H54 (cell line): Measurements from ENCODE around the gene WASF3.

ENCODE experiments used
- DNase-seq: peaks from one replicate; pipeline ENCODE4 v3.0.0; 2011; ENCODE audit warnings: low spot score, mixed read lengths; ENCODE audit not compliant: insufficient read length
- FAIRE-seq: peaks from 3 replicates; lab custom pipeline; 2011; peaks lifted over from hg19 to GRCh38; lab: Jason Lieb, UNC
- POLR2A ChIP-seq: IDR thresholded peaks from 2 replicates; pipeline ENCODE4 v1.6.1; 2011; ENCODE audit warnings: low read depth, mild to moderate bottlenecking, low read length

WASF3 gene

DNA sequence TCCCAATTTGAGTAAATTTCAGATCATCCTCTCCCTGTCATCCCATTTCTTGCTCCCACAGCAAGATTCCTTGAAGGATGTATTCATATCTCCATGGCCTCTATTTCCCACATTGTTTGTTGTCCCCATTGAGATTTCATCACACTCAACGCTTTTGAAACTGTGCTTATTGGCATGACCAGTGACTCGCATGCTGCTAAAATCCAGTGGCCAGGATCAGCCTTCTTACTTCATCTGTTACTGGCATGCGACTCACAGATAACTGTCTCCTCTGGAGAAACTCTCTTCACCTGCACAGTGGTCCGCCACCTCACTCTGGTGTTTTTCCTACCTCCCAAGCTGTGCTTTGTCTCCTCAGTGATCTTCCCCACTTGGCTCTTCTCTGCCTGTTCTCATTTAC lies 95.8 kb downstream of the WASF3 start:
- TF ChIP-seq POLR2A = no peak
- FAIRE-seq (no peak), DNase-seq (no peak)

DNA sequence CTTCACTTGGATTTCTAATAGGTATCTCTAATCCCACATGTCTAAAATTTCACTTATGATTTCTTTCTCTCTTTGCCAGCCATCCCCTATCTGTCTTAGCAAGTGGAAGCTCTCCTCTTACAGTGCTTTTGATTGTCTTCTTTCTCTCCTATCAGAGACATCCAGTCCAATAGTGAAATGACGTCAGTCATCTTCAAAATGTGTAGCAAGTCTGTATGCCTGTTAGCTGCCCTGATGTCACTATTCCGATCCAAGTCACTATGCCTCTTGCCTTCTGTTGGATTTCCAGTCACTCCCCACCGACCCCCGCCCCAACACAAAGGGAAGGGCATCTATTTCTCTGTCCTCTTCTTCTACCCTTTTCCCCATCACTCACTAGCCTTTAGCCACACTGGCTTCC lies 96.4 kb downstream of the WASF3 start:
- FAIRE-seq (no peak), DNase-seq (no peak)
- no peak for TF ChIP-seq POLR2A

DNA sequence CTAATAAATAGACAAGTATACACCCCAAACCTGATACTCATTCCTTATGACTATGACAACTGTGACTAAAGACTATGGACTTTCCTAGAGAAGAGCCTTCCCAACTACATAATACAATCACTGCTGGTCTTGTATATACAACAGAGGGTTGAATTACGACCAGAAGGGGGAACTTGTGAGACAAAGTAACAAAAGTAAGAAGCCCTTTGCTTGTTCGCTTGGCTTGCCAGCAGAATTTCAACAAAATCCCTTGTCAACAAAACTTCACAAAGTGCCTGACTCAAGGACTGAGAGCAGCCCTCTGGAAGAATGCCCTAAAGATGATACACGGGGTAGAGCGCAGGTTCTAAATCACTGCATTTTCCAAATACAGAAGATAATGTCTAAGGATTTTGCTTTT lies 99.4 kb downstream of the WASF3 start:
- no peak for TF ChIP-seq POLR2A
- no peak for FAIRE-seq
- DNase-seq = no peak

DNA sequence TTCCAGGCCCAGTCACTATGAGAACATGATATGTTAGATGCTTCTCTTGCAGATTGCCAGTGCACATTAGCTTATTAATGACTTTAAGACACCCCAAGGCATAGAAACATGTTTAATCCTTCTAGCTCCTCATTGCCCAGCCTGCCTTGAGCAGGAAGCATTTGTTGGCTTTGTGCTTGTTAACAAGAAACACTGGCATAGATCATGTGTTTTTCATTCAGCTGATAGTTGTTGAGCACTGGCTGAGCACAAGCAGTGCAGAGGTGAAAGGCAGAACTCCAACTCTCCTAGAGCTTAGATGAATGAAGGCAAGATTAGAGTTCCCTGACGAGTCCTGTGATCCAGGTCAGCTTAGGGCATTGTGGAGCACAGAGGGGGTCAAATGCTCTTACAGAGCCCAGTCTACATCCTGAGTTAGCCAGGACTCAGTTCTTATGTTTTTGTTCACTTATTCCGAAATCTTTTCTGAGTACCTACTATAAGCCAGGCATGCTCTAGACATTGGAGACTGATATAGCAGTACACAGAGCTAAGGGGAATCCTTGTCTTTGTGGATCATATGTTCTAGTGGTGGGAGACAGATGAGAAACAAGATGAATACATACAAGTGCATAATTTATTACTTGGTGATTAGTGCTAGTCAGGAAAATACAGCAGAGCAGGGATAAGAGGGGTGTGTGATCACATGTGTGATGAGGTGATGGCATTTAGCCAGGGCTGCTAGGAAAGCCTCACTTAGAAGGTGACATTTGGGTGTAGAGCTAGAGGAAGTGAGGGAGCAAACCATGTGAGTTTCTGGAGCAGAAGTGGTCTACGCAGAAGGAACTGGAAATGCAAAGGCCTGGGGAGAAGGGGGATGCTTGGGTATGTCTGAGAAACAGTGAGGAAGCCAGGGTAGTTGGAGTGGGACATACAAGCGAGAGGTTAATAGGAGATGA lies 101.2 kb downstream of the WASF3 start:
- no peak for TF ChIP-seq POLR2A
- FAIRE-seq (no peak), DNase-seq (no peak)

DNA sequence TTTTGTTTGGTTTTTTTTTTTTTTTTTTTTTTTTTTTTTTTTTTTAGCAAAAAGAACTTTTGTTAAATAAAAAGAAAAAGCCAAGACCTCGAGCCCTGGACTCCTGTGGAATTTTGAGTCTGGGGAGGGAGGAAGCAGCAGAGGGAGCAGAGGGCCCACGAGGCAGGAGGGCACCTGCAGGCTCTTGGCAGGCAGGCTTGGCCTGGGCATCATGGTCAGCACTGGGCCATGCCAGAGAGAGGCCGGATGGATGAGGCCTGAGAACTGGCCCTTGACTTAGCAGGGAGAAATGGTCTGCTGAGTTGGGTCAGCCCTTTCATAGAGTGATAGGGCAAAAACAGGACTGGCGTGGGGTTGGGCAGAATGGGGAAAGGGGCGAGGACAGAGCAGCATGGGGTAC lies 102.7 kb downstream of the WASF3 start:
- no peak for FAIRE-seq
- DNase-seq = no peak
- no peak for TF ChIP-seq POLR2A

DNA sequence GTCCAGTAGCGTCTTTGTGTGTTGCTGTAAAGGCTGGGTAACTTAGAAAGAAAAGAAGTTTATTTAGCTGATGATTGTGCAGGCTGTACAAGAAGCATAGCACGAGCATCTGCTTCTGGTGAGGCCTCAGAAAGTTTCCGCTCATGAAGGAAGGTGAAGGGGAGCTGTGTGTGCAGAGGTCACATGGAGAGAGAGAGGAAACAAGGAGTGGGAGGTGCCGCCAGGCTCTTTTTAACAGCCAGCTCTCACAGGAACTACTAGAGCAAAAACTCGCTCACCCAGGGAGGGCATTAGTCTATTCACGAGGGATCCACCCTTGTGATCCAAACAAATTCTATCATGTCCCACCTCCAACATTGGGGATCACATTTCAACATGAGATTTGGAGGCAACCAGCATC lies 103.3 kb downstream of the WASF3 start:
- DNase-seq (no peak), FAIRE-seq (no peak)
- no peak for TF ChIP-seq POLR2A

DNA sequence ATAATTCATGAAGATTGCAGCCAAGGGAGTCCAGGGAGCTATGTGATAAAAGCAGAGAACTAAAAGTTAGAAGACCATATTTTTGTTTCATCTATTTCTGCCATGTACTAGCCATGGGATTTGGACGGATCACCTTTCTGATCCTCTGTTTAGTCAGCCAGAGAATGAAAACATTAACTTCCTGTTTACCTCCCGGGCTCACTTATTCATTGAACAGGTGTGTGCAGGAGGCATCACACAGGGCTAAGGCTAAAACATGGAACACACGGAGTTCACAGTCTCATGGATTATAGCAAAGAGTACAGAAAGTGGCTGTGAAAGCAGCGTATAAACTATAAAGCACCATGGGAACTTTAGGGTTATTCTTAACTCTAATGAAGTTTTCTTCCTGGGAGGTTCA lies 106.3 kb downstream of the WASF3 start:
- TF ChIP-seq POLR2A = no peak
- FAIRE-seq (no peak), DNase-seq (no peak)

DNA sequence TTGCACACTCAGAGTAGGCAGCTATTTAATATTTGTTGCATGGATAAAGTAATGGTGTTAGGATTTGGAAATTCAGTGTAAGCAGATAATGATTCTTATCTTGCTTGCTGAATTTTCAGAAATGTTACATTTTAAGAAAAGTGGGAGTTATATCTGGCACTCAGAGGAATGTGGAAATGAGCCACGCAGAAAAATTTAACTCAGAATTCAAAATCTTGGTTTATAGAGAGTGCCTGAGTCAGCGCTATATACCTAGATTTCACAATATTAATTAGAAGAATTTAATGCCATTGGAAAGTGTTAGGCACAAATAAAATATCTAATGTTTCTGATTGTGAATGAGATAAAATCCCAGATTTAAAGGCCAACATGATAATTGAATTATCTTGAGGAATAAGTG lies 106.8 kb downstream of the WASF3 start:
- no peak for TF ChIP-seq POLR2A
- FAIRE-seq (no peak), DNase-seq (no peak)

DNA sequence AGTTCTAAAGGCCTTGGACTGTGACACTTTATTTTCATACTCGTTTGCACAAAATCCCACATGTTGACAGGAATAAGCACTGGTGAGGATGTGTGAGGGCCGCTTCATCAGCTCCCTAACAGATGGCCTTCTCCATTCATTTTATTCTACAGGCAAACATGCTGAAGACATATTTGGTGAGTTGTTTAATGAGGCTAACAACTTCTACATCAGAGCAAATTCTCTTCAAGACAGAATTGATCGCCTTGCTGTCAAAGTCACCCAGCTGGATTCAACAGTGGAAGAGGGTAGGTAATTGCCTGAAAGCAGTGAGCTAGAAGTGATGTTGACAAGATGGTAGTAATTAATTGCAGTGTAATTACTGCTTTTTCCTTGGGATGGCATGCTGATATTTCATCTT lies 107.4 kb downstream of the WASF3 start:
- FAIRE-seq = no peak
- no peak for TF ChIP-seq POLR2A
- DNase-seq = no peak

DNA sequence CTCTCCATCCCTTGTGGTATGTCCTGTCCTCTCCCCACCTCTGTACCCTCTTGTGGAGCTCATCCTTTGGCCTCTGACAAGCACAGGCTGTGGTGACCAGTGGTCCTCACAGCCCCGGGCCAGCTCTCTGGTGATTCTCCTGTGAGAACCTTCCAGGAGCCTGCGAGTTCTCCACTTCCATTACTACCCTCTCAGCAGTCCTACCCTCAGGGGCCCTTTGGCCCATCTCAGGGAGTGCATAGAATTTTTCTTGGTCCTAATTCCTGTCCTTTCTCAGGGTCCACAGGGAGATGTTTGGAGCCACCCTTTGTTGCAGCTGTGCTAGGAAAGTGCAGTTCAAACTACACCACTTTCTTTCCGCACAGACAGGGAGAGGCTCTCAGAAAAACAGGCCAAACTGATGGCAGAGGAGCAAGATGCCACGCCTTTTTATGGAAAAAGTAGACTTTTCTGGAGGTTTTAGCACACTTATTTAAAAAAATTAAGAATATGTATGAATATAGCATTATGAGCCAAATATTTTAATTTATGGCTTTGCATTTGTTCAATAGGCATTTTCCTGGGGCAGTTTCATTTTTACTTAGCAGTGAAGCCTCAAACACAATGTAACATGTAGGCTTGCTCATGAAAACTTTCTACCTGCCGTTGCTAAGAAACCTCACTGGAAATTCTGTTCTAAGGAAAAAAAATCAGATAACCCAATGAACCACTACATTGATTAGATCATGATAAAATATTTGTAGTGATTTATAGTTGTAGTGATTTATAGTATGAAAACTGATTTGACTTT lies 111.1 kb downstream of the WASF3 start:
- TF ChIP-seq POLR2A = no peak
- FAIRE-seq = no peak
- no peak for DNase-seq

DNA sequence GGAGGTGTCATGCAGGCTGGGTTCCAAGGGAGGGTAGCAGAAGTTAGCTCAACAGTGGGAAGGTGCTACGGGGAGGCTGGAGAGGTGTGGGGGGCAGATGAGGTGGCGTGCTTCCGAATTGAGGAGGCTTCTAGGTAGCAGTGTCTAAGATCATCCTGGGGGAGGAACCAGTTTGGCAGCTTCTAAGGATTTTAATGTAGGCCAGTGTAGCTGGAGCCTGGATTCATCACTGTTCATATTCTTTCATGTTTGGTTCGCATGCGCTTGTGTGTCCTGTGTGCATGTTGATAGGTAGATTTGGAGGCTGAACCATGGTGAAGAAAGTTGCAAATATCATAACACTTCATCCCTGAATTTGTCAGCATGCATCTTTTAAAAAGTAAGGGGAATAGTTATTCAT lies 116.4 kb downstream of the WASF3 start:
- FAIRE-seq (no peak), DNase-seq (no peak)
- no peak for TF ChIP-seq POLR2A

DNA sequence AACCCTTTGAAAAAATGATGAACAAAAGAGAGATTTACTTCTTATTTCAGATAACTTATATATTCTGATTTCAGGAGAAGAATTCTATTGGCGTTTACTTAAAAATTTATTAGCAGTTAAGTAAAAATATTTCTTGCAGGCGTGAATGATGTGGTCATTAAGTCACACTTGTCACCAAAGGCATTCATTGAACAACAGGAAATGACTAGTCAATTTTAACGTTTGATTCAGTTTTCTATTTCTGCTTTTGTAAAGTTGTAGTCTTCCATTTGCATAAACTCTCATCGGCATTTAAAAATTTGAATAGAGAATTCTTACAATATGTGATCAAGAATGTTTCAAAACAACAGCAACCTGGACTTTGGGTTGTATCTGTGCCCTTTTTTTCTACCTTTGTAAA lies 119.7 kb downstream of the WASF3 start:
- FAIRE-seq = no peak
- TF ChIP-seq POLR2A = no peak

DNA sequence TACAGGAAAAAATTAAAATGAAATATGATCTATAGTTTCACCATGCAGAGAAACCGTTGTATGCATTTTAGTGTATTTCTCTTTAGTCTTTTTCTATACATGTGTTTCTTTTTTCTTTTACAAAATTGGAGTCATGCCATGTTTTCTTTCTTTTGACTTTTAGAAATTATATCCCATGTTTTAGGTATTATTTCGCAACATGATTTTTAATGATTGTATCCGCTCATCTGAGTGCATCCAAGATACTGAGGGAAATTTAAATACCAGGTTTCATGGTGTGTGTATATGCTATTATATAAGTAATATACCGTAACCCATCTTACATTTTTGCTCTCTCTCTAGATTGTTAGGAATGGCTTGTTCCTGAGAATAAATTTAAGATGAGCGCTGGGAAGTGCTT lies 120.8 kb downstream of the WASF3 start:
- FAIRE-seq (no peak), DNase-seq (no peak)
- no peak for TF ChIP-seq POLR2A

More for the DNA sequence above, 119.7 kb downstream of the WASF3 start:
- DNase-seq = no peak

DNA sequence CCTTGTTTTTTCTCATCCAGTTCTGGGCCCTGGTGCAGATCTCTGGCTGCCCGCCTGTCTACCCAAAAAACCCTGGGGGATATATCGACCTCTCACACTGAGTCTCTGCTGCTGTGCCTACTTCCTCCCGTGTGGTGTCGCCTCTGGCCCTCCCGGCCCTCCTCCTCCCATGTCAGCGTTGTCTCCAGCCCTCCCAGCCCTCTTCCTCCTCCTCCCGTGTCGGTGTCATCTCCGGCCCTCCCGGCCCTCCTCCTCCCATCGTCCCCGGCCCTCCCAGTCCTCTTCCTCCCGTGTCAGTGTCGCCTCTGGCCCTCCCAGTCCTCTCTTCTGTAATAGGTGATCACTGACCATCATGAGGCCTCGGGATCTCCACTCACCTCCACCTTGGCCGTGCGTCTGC lies 121.3 kb downstream of the WASF3 start:
- TF ChIP-seq POLR2A = no peak
- no peak for FAIRE-seq
- no peak for DNase-seq
